IPS DF 6.9 (cell line): ENCODE data around the gene SFXN5.

Source experiments
- DNase-seq: peaks from one replicate; pipeline ENCODE4 v3.0.0-alpha.2; 2013; ENCODE audit warnings: low read depth, low spot score
- H3K27ac ChIP-seq: one replicate; pipeline ENCODE4 v1.5.1; 2013; ENCODE audit warnings: low read length, control low read depth
- H3K27me3 ChIP-seq: 2 replicates; pipeline ENCODE4 v1.6.1; 2013; ENCODE audit warnings: mild to moderate bottlenecking, low read length; ENCODE audit not compliant: control insufficient read depth, insufficient read depth
- H3K36me3 ChIP-seq: 2 replicates; pipeline ENCODE4 v1.6.1; 2013; ENCODE audit warnings: low read length; ENCODE audit not compliant: control insufficient read depth, insufficient read depth
- H3K4me1 ChIP-seq: 2 replicates; pipeline ENCODE4 v1.6.1; 2013; ENCODE audit warnings: low read length; ENCODE audit not compliant: control insufficient read depth, insufficient read depth
- H3K4me3 ChIP-seq: 2 replicates; pipeline ENCODE4 v1.5.1; 2013; ENCODE audit warnings: mild to moderate bottlenecking, low read length
- H3K9me3 ChIP-seq: 2 replicates; pipeline ENCODE4 v1.6.1; 2013; ENCODE audit warnings: low read length, inconsistent platforms; ENCODE audit not compliant: control insufficient read depth, insufficient read depth
- WGBS: extraction: QIAGEN DNeasy Blood & Tissue Kit; methylation state at CpG from one replicate; pipeline ENCODE4 v1.1.7; 2013; ENCODE audit warnings: mixed read lengths, missing lambda C conversion rate; ENCODE audit not compliant: insufficient read length, insufficient coverage; 5-methylcytosine and 5-hydroxymethylcytosine counted together

SFXN5 gene

GRCh38 chr2:73031095-73031678, 40.3 kb downstream of the SFXN5 start:
- Histone ChIP-seq H3K4me3 (no peak overlapping the region), H3K27ac (no peak overlapping the region), H3K9me3 (no peaks in the 10 kb centered on the region), H3K36me3 (no peaks in the 10 kb centered on the region), H3K4me1 (no peaks in the 10 kb centered on the region; the same call in 1 of the 2 replicates), H3K27me3 (no peaks in the 10 kb centered on the region)
- DNase-seq, result no peak
- WGBS, result no CpG with 5 or more reads among the region's 3 CpGs

DNA sequence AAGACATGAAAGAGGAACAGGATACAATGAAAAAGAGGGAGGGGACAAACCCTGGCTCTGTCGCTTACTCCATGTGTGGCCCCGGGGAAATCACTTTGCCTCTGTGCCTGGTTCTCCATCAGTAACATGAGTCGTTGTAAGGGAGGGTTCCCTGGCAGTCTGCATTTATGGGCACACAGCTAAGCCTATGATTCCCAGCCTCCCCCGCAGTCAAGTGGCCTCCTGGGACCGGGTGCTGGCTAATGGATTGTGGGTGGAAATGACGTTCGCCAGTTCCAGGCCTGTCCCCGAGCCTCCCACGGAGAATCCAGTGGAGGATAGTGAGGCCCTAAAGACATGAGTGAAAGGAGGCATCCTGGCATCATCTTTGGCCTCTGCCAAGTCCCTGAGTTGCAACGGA, 42.7 kb downstream of the SFXN5 start:
- H3K4me3 ChIP-seq, result no peak overlapping the region
- WGBS, result no CpG with 5 or more reads among the region's 10 CpGs
- H3K36me3 ChIP-seq, result no peaks in the 10 kb centered on the region
- no peaks in the 10 kb centered on the region for H3K27me3 ChIP-seq
- H3K27ac ChIP-seq, result no peak overlapping the region
- H3K4me1 ChIP-seq, result no peaks in the 10 kb centered on the region
- DNase-seq, result no peak
- no peaks in the 10 kb centered on the region for H3K9me3 ChIP-seq

DNA sequence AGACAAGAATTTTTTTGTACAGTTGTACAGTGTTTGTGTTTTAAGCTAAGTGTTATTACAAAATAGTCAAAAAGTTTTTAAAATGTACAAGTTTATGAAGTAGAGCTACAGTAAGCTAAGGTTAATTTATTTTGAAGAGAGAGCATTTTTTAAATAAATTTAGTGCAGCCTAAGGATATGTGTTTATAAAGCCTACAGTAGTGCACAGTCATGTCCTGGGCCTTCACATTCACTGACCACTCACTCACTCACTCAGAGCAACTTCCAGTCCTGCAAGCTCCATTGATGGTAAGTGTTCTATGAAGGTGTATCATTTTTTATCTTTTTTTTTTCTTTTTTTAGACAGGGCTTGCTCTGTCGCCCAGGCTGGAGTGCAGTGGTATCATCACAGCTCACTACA, 44.2 kb downstream of the SFXN5 start:
- Histone ChIP-seq H3K27me3 (no peaks in the 10 kb centered on the region), H3K36me3 (no peaks in the 10 kb centered on the region), H3K9me3 (no peaks in the 10 kb centered on the region), H3K27ac (no peak overlapping the region), H3K4me1 (no peaks in the 10 kb centered on the region), H3K4me3 (no peak overlapping the region)
- no peak for DNase-seq
- no CpG with 5 or more reads among the region's 1 CpG for WGBS

- Histone ChIP-seq H3K4me3 (no peak overlapping the region), H3K9me3 (no peaks in the 10 kb centered on the region), H3K27ac (no peak overlapping the region), H3K4me1 (no peaks in the 10 kb centered on the region), H3K27me3 (no peaks in the 10 kb centered on the region), H3K36me3 (no peaks in the 10 kb centered on the region)
- DNase-seq, result no peak
- no CpG with 5 or more reads among the region's 1 CpG for WGBS
These were observed 48.0 kb downstream of the SFXN5 start for GRCh38 chr2:73023497-73023896.

- no peak for DNase-seq
- no peaks in the 10 kb centered on the region for H3K4me1 ChIP-seq
- H3K27me3 ChIP-seq, result no peaks in the 10 kb centered on the region
- H3K27ac ChIP-seq, result no peak overlapping the region
- no peak overlapping the region for H3K4me3 ChIP-seq
- no CpG with 5 or more reads among the region's 4 CpGs for WGBS
- no peaks in the 10 kb centered on the region for H3K9me3 ChIP-seq
- H3K36me3 ChIP-seq, result no peaks in the 10 kb centered on the region
These were observed 49.4 kb downstream of the SFXN5 start for GRCh38 chr2:73022024-73022568.

DNA sequence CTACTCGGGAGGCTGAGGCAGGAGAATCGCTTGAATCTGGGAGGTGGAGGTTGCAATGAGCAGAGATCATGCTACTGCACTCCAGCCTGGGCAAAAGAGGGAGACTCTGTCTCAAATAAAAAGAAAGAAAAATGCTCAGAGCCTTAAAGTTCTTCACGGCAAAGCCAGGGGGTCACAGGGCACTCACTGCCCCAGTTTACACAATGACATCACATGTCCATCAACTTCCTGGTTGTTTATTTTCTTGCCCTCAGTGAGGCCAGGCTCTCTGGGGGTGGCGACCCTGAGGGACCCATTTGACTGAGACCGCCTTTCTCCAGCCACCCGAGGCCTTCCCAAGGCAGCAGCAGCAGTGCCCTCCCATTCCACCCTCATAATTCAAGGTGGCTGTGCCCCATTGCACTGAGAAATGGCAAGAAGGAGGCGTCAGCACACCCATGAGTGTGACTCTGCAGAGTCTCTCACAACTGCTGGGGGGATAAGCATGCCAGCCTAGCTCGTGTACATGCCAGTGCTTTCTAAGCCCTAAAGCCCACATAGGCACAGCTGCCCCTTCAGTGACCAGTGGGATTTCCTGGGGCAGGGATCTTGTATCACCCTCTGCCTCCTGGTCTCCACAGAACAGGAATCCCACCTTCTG, 50.0 kb downstream of the SFXN5 start:
- Histone ChIP-seq H3K4me3 (no peak overlapping the region), H3K9me3 (no peaks in the 10 kb centered on the region), H3K27ac (no peak overlapping the region), H3K36me3 (no peaks in the 10 kb centered on the region), H3K27me3 (no peaks in the 10 kb centered on the region), H3K4me1 (no peaks in the 10 kb centered on the region)
- WGBS, result no CpG with 5 or more reads among the region's 8 CpGs
- DNase-seq, result no peak

DNA sequence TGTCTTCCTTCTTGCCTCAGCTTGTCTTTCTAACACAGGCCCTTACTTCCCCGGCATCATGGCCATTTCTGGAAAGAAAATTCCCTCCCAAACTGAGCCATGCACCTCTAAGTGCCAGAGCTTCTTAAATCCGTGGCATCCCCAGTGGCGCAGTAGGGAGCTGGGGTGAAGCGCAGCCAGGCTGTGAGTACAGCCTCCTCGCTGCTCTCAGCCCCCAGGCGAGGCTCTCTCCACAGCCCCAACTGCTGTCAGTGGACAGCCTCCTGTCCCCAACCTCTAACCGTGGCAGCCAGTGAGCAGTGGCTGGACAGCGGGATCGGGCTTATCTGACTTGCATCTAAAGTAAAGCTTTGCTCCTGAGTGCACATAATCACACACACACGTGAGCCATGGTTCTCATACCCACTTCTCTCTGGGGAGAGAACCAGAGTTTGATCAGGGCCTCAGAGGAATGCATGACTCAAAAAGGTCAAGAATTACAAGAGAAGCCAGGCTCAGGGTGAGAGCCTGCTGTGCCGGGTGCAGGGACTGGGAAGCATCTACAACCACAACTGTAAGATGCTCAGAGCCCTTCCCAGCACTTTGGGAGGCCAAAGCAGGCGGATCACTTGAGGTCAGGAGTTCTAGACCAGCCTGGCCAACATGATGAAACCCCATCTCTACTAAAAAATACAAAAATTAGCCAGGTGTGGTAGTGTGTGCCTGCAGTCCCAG, 50.7 kb downstream of the SFXN5 start:
- H3K4me1 ChIP-seq, result no peaks in the 10 kb centered on the region
- H3K4me3 ChIP-seq, result no peak overlapping the region
- H3K36me3 ChIP-seq, result no peaks in the 10 kb centered on the region
- no peaks in the 10 kb centered on the region for H3K27me3 ChIP-seq
- no peak overlapping the region for H3K27ac ChIP-seq
- no peak for DNase-seq
- no peaks in the 10 kb centered on the region for H3K9me3 ChIP-seq
- no CpG with 5 or more reads among the region's 12 CpGs for WGBS

- Histone ChIP-seq H3K27me3 (no peaks in the 10 kb centered on the region), H3K9me3 (no peaks in the 10 kb centered on the region), H3K4me1 (no peaks in the 10 kb centered on the region), H3K4me3 (no peak overlapping the region), H3K36me3 (no peaks in the 10 kb centered on the region), H3K27ac (no peak overlapping the region)
- no peak for DNase-seq
- no CpG with 5 or more reads among the region's 8 CpGs for WGBS
These were observed 51.2 kb downstream of the SFXN5 start for GRCh38 chr2:73020306-73020656.

- H3K27me3 ChIP-seq, result no peaks in the 10 kb centered on the region
- WGBS, result no CpG with 5 or more reads among the region's 2 CpGs
- H3K4me3 ChIP-seq, result no peak overlapping the region
- H3K9me3 ChIP-seq, result no peaks in the 10 kb centered on the region
- no peaks in the 10 kb centered on the region for H3K36me3 ChIP-seq
- DNase-seq, result no peak
- H3K27ac ChIP-seq, result no peak overlapping the region
- H3K4me1 ChIP-seq, result no peaks in the 10 kb centered on the region
These were observed 53.2 kb downstream of the SFXN5 start for GRCh38 chr2:73018188-73018825.

DNA sequence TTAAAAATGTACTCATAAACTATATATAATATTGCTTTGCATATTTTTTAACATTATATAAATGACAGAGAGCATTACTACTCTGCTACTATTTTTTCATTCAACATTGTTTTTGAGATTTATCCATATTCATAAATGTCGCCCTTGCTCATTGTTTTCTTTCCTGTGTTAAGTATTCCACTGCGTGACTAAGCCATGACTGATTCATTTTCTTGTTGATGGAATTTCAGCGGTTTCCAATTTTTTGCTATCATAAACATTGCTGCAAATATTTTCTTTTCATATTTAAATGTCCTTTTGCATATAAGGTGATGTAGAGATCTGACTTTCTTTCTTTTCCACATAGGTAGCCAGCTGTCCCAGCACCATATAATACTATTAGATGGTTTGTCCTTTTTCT, 57.6 kb downstream of the SFXN5 start:
- Histone ChIP-seq H3K27ac (no peak overlapping the region), H3K4me3 (no peak overlapping the region), H3K36me3 (no peaks in the 10 kb centered on the region), H3K9me3 (no peaks in the 10 kb centered on the region), H3K4me1 (no peaks in the 10 kb centered on the region), H3K27me3 (no peaks in the 10 kb centered on the region)
- DNase-seq, result no peak
- WGBS, result no CpG with 5 or more reads among the region's 3 CpGs
